GM18520 (cell line): ENCODE measurements around the gene KDM4B.

Experiments used
- ATAC-seq: cut with Tn5 transposase; IDR thresholded peaks from one replicate; pipeline ENCODE4 v1.9.1; 2021; ENCODE audit not compliant: unreplicated experiment

The KDM4B gene

GRCh38 chr19:5086230-5086629, 117.3 kb downstream of the KDM4B start:
- ATAC-seq = no peak

GRCh38 chr19:5086725-5087439, 118.0 kb downstream of the KDM4B start:
- no peak for ATAC-seq

GRCh38 chr19:5089283-5089682, 120.4 kb downstream of the KDM4B start:
- no peak for ATAC-seq

- no peak for ATAC-seq
Measured at GRCh38 chr19:5090465-5091017, 121.6 kb downstream of the KDM4B start.

- no peak for ATAC-seq
Measured at GRCh38 chr19:5091018-5091683, 122.2 kb downstream of the KDM4B start.

- ATAC-seq = no peak
Measured at GRCh38 chr19:5091684-5092480, 123.0 kb downstream of the KDM4B start.

GRCh38 chr19:5092481-5092843, 123.5 kb downstream of the KDM4B start:
- ATAC-seq = no peak

- no peak for ATAC-seq
Measured at GRCh38 chr19:5093297-5093928, 124.5 kb downstream of the KDM4B start.

GRCh38 chr19:5093948-5094718, 125.2 kb downstream of the KDM4B start:
- no peak for ATAC-seq

GRCh38 chr19:5094768-5095567, 126.1 kb downstream of the KDM4B start:
- ATAC-seq = no peak

- no peak for ATAC-seq
Measured at GRCh38 chr19:5095568-5095850, 126.6 kb downstream of the KDM4B start.

GRCh38 chr19:5096536-5096935, 127.6 kb downstream of the KDM4B start:
- ATAC-seq = no peak

- no peak for ATAC-seq
Measured at GRCh38 chr19:5097331-5097930, 128.5 kb downstream of the KDM4B start.

GRCh38 chr19:5097959-5098623, 129.2 kb downstream of the KDM4B start:
- ATAC-seq = no peak

GRCh38 chr19:5098646-5099045, 129.7 kb downstream of the KDM4B start:
- ATAC-seq = no peak

GRCh38 chr19:5099701-5100221, 130.8 kb downstream of the KDM4B start:
- no peak for ATAC-seq

- ATAC-seq = no peak
Measured at GRCh38 chr19:5101871-5102270, 133.0 kb downstream of the KDM4B start.

- ATAC-seq = no peak
Measured at GRCh38 chr19:5102520-5102919, 133.6 kb downstream of the KDM4B start.
